Measurements from ENCODE around the gene HYLS1. TPM values are rescaled to one million over a fixed set of nuclear protein-coding genes. Genes with fewer than 3 reads are reported as not detected.

The HYLS1 gene
- total RNA-seq, 1 donor from 2014 or later, result 3.7 TPM

- no peaks in the 10 kb centered on the region for H3K36me3 ChIP-seq
Measured at GRCh38 chr11:125943661-125944349, 56.3 kb downstream of the HYLS1 start.

GRCh38 chr11:125944350-125945010, 57.0 kb downstream of the HYLS1 start:
- intact Hi-C loops (cut with DNase I), result no loop called here
- Histone ChIP-seq H3K9me3 (no peaks in the 10 kb centered on the region), H3K36me3 (no peaks in the 10 kb centered on the region), H3K4me1 (peaks cover 1% of the 10 kb centered on the region), H3K4me3 (no peak overlapping the region), H3K27ac (no peak overlapping the region), H3K27me3 (no peaks in the 10 kb centered on the region)
- peak; percentile 77 to 79 for DNase-seq (ENCODE audit: extremely low spot score in 2 of 2)
- TF ChIP-seq POLR2AphosphoS5 (IDR thresholded peaks at IDR 0.05; ENCODE audit: insufficient read depth in 1 of 2, low read depth in 1 of 2), result no peak
- TF ChIP-seq CTCF (IDR thresholded peaks at IDR 0.05), result no peak
- TF ChIP-seq POLR2A (IDR thresholded peaks at IDR 0.05), result no peak

More at GRCh38 chr11:125943661-125944349, 56.3 kb downstream of the HYLS1 start:
- intact Hi-C loops (cut with DNase I), result no loop called here
- Histone ChIP-seq H3K4me3 (no peak overlapping the region), H3K27me3 (no peaks in the 10 kb centered on the region), H3K4me1 (peaks cover 8% of the 10 kb centered on the region), H3K9me3 (no peaks in the 10 kb centered on the region), H3K27ac (no peak overlapping the region)
- TF ChIP-seq CTCF (IDR thresholded peaks at IDR 0.05) (no peak), POLR2A (IDR thresholded peaks at IDR 0.05) (no peak), POLR2AphosphoS5 (IDR thresholded peaks at IDR 0.05; ENCODE audit: insufficient read depth in 1 of 2, low read depth in 1 of 2) (no peak)
- peak; percentile 69 to 79 for DNase-seq (ENCODE audit: extremely low spot score in 2 of 2)

- H3K27me3 ChIP-seq, result no peaks in the 10 kb centered on the region
- H3K4me1 ChIP-seq, result no peaks in the 10 kb centered on the region
- no peaks in the 10 kb centered on the region for H3K9me3 ChIP-seq
- DNase-seq (ENCODE audit: extremely low spot score in 2 of 2), result peak in 1 of 2 donors; percentile 56
- no peak overlapping the region for H3K4me3 ChIP-seq
- H3K36me3 ChIP-seq, result no peaks in the 10 kb centered on the region
- H3K27ac ChIP-seq, result no peak overlapping the region
- no peak for TF ChIP-seq POLR2A (IDR thresholded peaks at IDR 0.05)
- TF ChIP-seq POLR2AphosphoS5 (IDR thresholded peaks at IDR 0.05; ENCODE audit: insufficient read depth in 1 of 2, low read depth in 1 of 2), result no peak
- no peak for TF ChIP-seq CTCF (IDR thresholded peaks at IDR 0.05)
- intact Hi-C loops (cut with DNase I), result no loop called here
Measured at GRCh38 chr11:125945011-125945796, 57.7 kb downstream of the HYLS1 start.

GRCh38 chr11:125945797-125946520, 58.5 kb downstream of the HYLS1 start, which contains the start of gene VSIG10L2:
Gene VSIG10L2, plus strand, starts transcription at chr11:125946044. Its CDS starts 12 bp downstream, at chr11:125946056.
- Histone ChIP-seq H3K4me1 (peaks cover 6% of the 10 kb centered on the region), H3K9me3 (no peaks in the 10 kb centered on the region), H3K4me3 (no peak within 1 kb of the TSS), H3K27ac (no peak within 1 kb of the TSS), H3K27me3 (no peaks in the 10 kb centered on the region), H3K36me3 (no peaks in the 10 kb centered on the region)
- TF ChIP-seq CTCF (IDR thresholded peaks at IDR 0.05) (no peak), POLR2A (IDR thresholded peaks at IDR 0.05) (no peak)
- DNase-seq (ENCODE audit: extremely low spot score in 2 of 2), result peak; percentile 56 to 77
- intact Hi-C loops (cut with DNase I), result no loop called here
